HEK293 (cell line): ENCODE measurements around the gene PARP15.
A peak's percentile ranks its signal among the peaks of the same experiment; 100 is the strongest.

Source experiments
- EGR2 ChIP-seq: fragments of 450-650 bp; formaldehyde crosslinking; IDR thresholded peaks from 2 replicates; pipeline ENCODE4 v1.5.1; 2016; ENCODE audit warnings: low read depth, missing biosample characterization, missing genetic modification characterization
- KLF9 ChIP-seq: fragments of 450-650 bp; formaldehyde crosslinking; IDR thresholded peaks from 2 replicates; pipeline ENCODE4 v1.5.1; 2016; ENCODE audit warnings: missing biosample characterization, missing genetic modification characterization, low read depth
- MZF1 ChIP-seq: fragments of 450-650 bp; formaldehyde crosslinking; IDR thresholded peaks from 2 replicates; pipeline ENCODE4 v1.5.1; 2017; ENCODE audit warnings: missing biosample characterization, missing genetic modification characterization, borderline replicate concordance
- PATZ1 ChIP-seq: fragments of 450-650 bp; formaldehyde crosslinking; IDR thresholded peaks from 2 replicates; pipeline ENCODE4 v1.5.1; 2016; ENCODE audit warnings: missing biosample characterization, missing genetic modification characterization
- PRDM2 ChIP-seq: fragments of 450-650 bp; formaldehyde crosslinking; IDR thresholded peaks from 2 replicates; pipeline ENCODE4 v1.5.1; 2016; ENCODE audit warnings: missing biosample characterization, missing genetic modification characterization, borderline replicate concordance
- SP3 ChIP-seq: fragments of 450-650 bp; formaldehyde crosslinking; IDR thresholded peaks from 2 replicates; pipeline ENCODE4 v1.5.1; 2016; ENCODE audit warnings: missing biosample characterization, missing genetic modification characterization
- TSHZ1 ChIP-seq: fragments of 450-650 bp; formaldehyde crosslinking; IDR thresholded peaks from 2 replicates; pipeline ENCODE4 v1.5.1; 2016; ENCODE audit warnings: missing biosample characterization, missing genetic modification characterization, borderline replicate concordance
- WT1 ChIP-seq: fragments of 450-650 bp; formaldehyde crosslinking; IDR thresholded peaks from 2 replicates; pipeline ENCODE4 v1.5.1; 2016; ENCODE audit warnings: missing biosample characterization, missing genetic modification characterization
- ZBTB26 ChIP-seq: fragments of 450-650 bp; formaldehyde crosslinking; optimal IDR thresholded peaks from 2 replicates; pipeline ENCODE3; 2016; ENCODE audit warnings: missing biosample characterization, mild to moderate bottlenecking, missing genetic modification characterization
- ZNF138 ChIP-seq: fragments of 450-650 bp; formaldehyde crosslinking; IDR thresholded peaks from 2 replicates; pipeline ENCODE4 v1.5.1; 2016; ENCODE audit warnings: missing biosample characterization, missing genetic modification characterization, borderline replicate concordance
- ZNF23 ChIP-seq: fragments of 450-650 bp; formaldehyde crosslinking; IDR thresholded peaks from 2 replicates; pipeline ENCODE4 v1.5.1; 2016; ENCODE audit warnings: missing biosample characterization, missing genetic modification characterization, borderline replicate concordance
- ZNF302 ChIP-seq: fragments of 450-650 bp; formaldehyde crosslinking; IDR thresholded peaks from 2 replicates; pipeline ENCODE4 v1.5.1; 2016; ENCODE audit warnings: missing biosample characterization, missing genetic modification characterization, low read depth
- ZNF394 ChIP-seq: fragments of 450-650 bp; formaldehyde crosslinking; IDR thresholded peaks from 2 replicates; pipeline ENCODE4 v1.5.1; 2016; ENCODE audit warnings: missing biosample characterization, missing genetic modification characterization, mild to moderate bottlenecking, moderate library complexity, borderline replicate concordance
- ZNF398 ChIP-seq: fragments of 450-650 bp; formaldehyde crosslinking; IDR thresholded peaks from 2 replicates; pipeline ENCODE4 v1.5.1; 2017; ENCODE audit warnings: missing biosample characterization, missing genetic modification characterization
- ZNF426 ChIP-seq: fragments of 450-650 bp; formaldehyde crosslinking; IDR thresholded peaks from 2 replicates; pipeline ENCODE4 v1.5.1; 2017; ENCODE audit warnings: missing biosample characterization, missing genetic modification characterization, mild to moderate bottlenecking, inconsistent platforms, moderate library complexity
- ZNF501 ChIP-seq: fragments of 450-650 bp; formaldehyde crosslinking; IDR thresholded peaks from 2 replicates; pipeline ENCODE4 v1.5.1; 2016; ENCODE audit warnings: missing biosample characterization, missing genetic modification characterization
- ZNF549 ChIP-seq: fragments of 450-650 bp; IDR thresholded peaks from 2 replicates; pipeline ENCODE4 v1.5.1; 2018; ENCODE audit warnings: missing biosample characterization, missing genetic modification characterization, mild to moderate bottlenecking, inconsistent platforms, moderate library complexity
- ZNF629 ChIP-seq: fragments of 450-650 bp; formaldehyde crosslinking; IDR thresholded peaks from 2 replicates; pipeline ENCODE4 v1.5.1; 2017; ENCODE audit warnings: missing biosample characterization, missing genetic modification characterization

The PARP15 gene

GRCh38 chr3:122680475-122681283 lies 103.2 kb downstream of the PARP15 start, which contains the start of gene PARP14 (continued):
- TF ChIP-seq ZNF23 (tag by site-specific recombination) (no peak), PRDM2 (tag by site-specific recombination) (no peak), KLF9 (tag by site-specific recombination) (no peak), WT1 (tag by site-specific recombination) (no peak), ZNF629 (tag by site-specific recombination) (no peak), ZNF394 (tag by site-specific recombination) (0 out of 2 replicates have a peak, but pooled peaks have one; percentile 24), SP3 (tag by site-specific recombination) (peak; percentile 11; the same call in 1 of the 2 replicates), PATZ1 (tag by site-specific recombination) (peak; percentile 15; the same call in 1 of the 2 replicates), ZNF138 (tag by site-specific recombination) (no peak), ZBTB26 (tag by site-specific recombination) (peak; percentile 49), EGR2 (tag by site-specific recombination) (peak; percentile 51; the same call in 1 of the 2 replicates), ZNF398 (tag by site-specific recombination) (peak; percentile 76), ZNF426 (tag by site-specific recombination) (no peak), TSHZ1 (tag by site-specific recombination) (no peak), ZNF302 (no peak), ZNF501 (0 out of 2 replicates have a peak, but pooled peaks have one; percentile 26), ZNF549 (tag by site-specific recombination) (no peak), MZF1 (tag by site-specific recombination) (no peak)
